GM10248 (cell line): ENCODE data around the gene PROB1.
"Not testable (repeated sequence)": the region's sequence is repeated elsewhere in the genome, so short reads cannot be mapped to it uniquely, and the experiment has no call there.

Experiments
- CTCF ChIA-PET: fragments of 300-600 bp; sonication (Branson Sonifier 250); formaldehyde crosslinking; extraction: SDS; loops from one replicate; lab custom pipeline; 2021; ENCODE audit warnings: antibody characterized with exemption; lab: Yijun Ruan, JAX
- POLR2A ChIA-PET: fragments of 350-650 bp; sonication (Branson Sonifier 250); formaldehyde crosslinking; extraction: SDS; loops from one replicate; lab custom pipeline; 2020; ENCODE audit warnings: antibody characterized with exemption; lab: Yijun Ruan, JAX
- DNase-seq: peaks from one replicate; pipeline ENCODE4 v3.0.0; 2012; ENCODE audit errors: extremely low spot score
- TF ChIP-seq, protein P1 (sequence below): IDR thresholded peaks from 2 replicates; pipeline ENCODE4 v1.5.1; 2012; ENCODE audit warnings: mild to moderate bottlenecking, low read depth; ENCODE audit errors: extremely low read depth, missing control alignments, control extremely low read depth

The PROB1 gene

DNA sequence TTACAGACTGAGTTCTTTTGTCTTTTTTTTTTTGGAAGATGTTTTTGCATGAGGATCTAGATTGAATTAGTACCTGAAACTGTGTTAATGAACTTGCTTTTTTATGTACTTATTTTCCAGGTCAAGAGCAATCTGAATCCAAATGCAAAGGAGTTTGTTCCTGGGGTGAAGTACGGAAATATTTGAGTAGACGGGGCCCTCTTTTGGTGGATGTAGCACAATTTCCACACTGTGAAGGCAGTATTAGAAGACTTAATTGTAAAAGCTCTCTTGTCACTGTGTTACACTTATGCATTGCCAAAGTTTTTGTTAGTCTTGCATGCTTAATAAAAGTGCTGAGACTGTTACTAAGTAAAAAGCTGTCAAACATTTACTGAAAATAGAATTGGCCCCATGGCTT, 26.3 kb downstream of the PROB1 start:
- DNase-seq = no peak
- ChIA-PET CTCF (interaction anchor here (1.1 to 1.5 kb wide), 3 partner anchors 12 to 579 kb away, joined by 3 read pairs; no protein-coding TSS in a partner anchor), POLR2A (interaction anchor here (1.6 kb wide), 1 partner anchor 19 kb away, joined by 4 read pairs; no protein-coding TSS in a partner anchor)
- TF ChIP-seq, protein P1, sequence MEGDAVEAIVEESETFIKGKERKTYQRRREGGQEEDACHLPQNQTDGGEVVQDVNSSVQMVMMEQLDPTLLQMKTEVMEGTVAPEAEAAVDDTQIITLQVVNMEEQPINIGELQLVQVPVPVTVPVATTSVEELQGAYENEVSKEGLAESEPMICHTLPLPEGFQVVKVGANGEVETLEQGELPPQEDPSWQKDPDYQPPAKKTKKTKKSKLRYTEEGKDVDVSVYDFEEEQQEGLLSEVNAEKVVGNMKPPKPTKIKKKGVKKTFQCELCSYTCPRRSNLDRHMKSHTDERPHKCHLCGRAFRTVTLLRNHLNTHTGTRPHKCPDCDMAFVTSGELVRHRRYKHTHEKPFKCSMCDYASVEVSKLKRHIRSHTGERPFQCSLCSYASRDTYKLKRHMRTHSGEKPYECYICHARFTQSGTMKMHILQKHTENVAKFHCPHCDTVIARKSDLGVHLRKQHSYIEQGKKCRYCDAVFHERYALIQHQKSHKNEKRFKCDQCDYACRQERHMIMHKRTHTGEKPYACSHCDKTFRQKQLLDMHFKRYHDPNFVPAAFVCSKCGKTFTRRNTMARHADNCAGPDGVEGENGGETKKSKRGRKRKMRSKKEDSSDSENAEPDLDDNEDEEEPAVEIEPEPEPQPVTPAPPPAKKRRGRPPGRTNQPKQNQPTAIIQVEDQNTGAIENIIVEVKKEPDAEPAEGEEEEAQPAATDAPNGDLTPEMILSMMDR = peak; percentile 2

DNA sequence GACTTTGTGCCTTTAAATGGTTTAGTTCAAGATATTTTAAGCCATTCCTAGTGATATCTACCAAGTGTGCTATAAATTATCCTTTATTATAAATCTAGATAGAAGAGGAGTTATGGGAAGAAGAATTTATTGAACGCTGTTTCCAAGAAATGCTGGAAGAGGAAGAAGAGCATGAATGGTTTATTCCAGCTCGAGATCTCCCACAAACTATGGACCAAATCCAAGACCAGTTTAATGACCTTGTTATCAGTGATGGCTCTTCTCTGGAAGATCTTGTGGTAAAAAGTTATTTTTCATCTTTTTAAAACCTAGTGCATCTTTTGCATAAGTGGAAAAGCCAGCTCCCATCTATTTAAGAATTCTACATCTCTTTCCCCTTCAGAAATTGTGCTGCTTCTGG, 30.4 kb downstream of the PROB1 start:
- POLR2A ChIA-PET = no interaction called here
- DNase-seq = no peak
- TF ChIP-seq, protein P1 = no peak
- CTCF ChIA-PET = interaction anchor here (1.0 to 1.9 kb wide), 4 partner anchors 9 to 56 kb away, joined by 3 to 4 read pairs (median 4); no protein-coding TSS in a partner anchor

DNA sequence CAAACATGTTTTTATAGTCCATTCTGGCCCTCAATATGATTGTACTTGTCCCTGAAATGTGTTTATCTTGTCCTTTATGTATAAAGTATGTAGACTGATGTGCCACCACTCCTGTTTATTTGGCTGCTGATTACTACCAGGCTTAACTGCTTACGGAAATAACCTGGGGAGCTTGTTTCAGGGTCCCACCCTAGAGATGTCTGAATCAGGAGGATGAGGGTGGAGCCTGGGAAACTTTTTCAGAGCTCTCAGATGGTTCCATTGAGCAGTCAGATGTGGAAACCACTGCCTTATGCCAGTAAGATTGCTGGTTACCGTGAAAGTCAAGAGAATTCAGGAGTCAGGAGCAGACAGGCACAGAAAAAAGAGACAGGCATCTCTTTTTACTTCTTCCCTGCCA, 31.0 kb downstream of the PROB1 start:
- no peak for DNase-seq
- POLR2A ChIA-PET = interaction anchor here (0.6 kb wide), 1 partner anchor 91 kb away, joined by 4 read pairs; no protein-coding TSS in a partner anchor

DNA sequence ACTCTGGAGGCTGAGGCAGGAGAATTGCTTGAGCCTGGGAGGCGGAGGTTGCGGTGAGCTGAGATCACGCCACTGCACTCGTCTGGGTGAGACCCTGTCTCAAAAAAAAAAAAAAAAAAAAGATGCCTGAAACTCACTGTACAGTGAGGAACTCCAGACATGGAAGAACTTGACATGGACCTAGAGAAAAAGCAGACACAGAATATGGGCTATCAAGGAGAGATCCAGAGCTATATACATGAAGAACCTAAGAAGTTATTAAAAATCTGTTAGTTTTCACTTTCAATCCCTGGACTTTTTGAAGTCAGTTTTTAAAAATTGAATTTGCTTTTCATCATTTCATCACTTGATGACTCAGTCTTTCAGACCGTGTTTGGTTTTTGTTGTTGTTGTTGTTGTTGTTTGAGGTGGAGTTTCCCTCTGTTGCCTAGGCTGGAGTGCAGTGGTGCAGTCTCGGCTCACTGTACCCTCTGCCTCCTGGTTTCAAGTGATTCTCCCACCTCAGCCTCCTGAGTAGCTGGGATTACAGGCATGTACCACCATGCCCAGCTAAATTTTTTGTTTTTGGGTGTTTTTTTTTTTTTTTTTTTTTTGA, 33.0 kb downstream of the PROB1 start:
- ChIA-PET POLR2A (interaction anchor here (0.7 kb wide), 1 partner anchor 17 kb away, joined by 8 read pairs; no protein-coding TSS in a partner anchor), CTCF (interaction anchor here (0.6 to 1.7 kb wide), 6 partner anchors 9 to 610 kb away, joined by 3 to 8 read pairs (median 4); no protein-coding TSS in a partner anchor)
- TF ChIP-seq, protein P1 = no peak
- DNase-seq = no peak

More for the DNA sequence above, 31.0 kb downstream of the PROB1 start:
- CTCF ChIA-PET = interaction anchor here (1.0 to 1.1 kb wide), 2 partner anchors 10 to 57 kb away, joined by 3 read pairs; no protein-coding TSS in a partner anchor
- TF ChIP-seq, protein P1 = no peak

DNA sequence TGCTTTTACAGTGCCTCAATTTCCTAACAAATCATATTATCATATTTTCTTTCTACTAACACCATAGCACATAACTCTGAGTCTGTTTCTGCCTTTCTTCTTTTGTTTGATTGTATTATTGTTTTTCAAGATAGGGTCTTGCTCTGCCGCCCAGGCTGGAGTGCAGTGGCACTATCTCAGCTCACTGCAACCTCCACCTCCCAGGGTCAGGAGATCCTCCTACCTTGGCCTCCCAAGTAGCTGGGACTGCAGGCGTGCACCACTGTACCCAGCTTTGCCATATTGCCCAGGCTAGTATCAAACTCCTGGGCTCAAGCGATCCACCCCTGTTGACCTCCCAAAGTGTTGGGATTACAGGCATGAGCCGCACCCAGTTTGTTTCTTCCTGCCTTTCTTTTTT, 34.5 kb downstream of the PROB1 start:
- DNase-seq = no peak
- TF ChIP-seq, protein P1 = no peak
- POLR2A ChIA-PET = no interaction called here
- CTCF ChIA-PET = interaction anchor here (0.7 to 1.7 kb wide), 3 partner anchors 9 to 19 kb away, joined by 3 to 4 read pairs (median 4); partner anchors contain the start of gene PAIP2

DNA sequence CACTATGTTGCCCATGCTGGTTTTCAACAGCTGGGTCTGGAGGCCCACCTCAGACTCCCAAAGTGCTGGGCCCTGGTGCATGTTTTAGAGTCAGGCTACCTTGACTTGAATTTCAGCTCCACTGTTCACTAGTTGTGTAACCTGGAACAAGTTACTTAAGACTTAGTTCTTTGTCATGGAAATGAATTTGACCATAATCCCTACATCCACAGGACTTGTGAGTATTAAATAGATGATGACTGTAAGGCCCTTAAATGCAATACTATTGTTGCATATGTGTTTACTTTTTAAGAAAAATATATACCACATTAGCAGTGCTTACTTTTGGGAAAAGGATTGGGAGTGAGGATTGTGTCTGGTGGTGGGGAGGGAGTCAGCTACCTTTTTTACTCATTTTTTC, 36.8 kb downstream of the PROB1 start:
- CTCF ChIA-PET = interaction anchor here (1.0 to 2.1 kb wide), 4 partner anchors 8 to 16 kb away, joined by 3 to 8 read pairs (median 4); partner anchors contain the start of gene PAIP2
- no peak for DNase-seq
- TF ChIP-seq, protein P1 = no peak
- POLR2A ChIA-PET = interaction anchor here (0.5 to 1.1 kb wide), 2 partner anchors 11 to 54 kb away, joined by 3 to 5 read pairs; no protein-coding TSS in a partner anchor

DNA sequence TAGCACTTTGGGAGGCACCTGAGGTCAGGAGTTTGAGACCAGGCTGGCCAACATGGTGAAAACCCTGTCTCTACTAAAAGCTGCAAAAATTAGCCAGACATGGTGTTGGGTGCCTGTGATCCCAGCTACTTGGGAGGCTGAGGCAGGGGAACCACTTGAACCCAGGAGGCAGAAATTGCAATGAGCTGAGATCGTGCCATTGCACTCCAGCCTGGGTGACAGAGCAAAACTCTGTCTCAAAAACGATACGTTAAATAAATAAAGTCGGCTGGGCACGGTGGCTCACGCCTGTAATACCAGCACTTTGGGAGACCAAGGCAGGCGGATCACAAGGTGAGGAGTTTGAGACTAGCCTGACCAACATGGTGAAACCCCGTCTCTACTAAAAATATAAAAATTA, 39.0 kb downstream of the PROB1 start:
- ChIA-PET POLR2A (interaction anchor here (1.0 kb wide), 1 partner anchor 9 kb away, joined by 3 read pairs; no protein-coding TSS in a partner anchor), CTCF (interaction anchor here (1.2 kb wide), 1 partner anchor 36 kb away, joined by 3 read pairs; no protein-coding TSS in a partner anchor)
- DNase-seq = not testable (repeated sequence)
